GM21528 (cell line): Measurements from ENCODE around the gene IMMP2L.

Source experiments
- ATAC-seq: cut with Tn5 transposase; IDR thresholded peaks from one replicate; pipeline ENCODE4 v1.9.1; 2021; ENCODE audit warnings: mild to moderate bottlenecking, moderate library complexity; ENCODE audit not compliant: unreplicated experiment, low FRiP score

Gene IMMP2L

GRCh38 chr7:111059833-111060232 lies 502.5 kb downstream of the IMMP2L start:
- no peak for ATAC-seq

- ATAC-seq: no peak
These were observed 505.2 kb downstream of the IMMP2L start for GRCh38 chr7:111057066-111057465.

GRCh38 chr7:111056371-111056770 lies 505.9 kb downstream of the IMMP2L start:
- ATAC-seq: no peak

- ATAC-seq: no peak
These were observed 509.3 kb downstream of the IMMP2L start for GRCh38 chr7:111053035-111053434.

GRCh38 chr7:111051832-111052231 lies 510.5 kb downstream of the IMMP2L start:
- ATAC-seq: no peak

- no peak for ATAC-seq
These were observed 511.3 kb downstream of the IMMP2L start for GRCh38 chr7:111050875-111051416.

- ATAC-seq: no peak
These were observed 512.2 kb downstream of the IMMP2L start for GRCh38 chr7:111049971-111050680.

GRCh38 chr7:111047595-111047994 lies 514.7 kb downstream of the IMMP2L start:
- ATAC-seq: no peak

- ATAC-seq: no peak
These were observed 516.8 kb downstream of the IMMP2L start for GRCh38 chr7:111045449-111045848.

- ATAC-seq: peak; percentile 94
These were observed 518.7 kb downstream of the IMMP2L start for GRCh38 chr7:111043561-111043960.

- ATAC-seq: no peak
These were observed 519.5 kb downstream of the IMMP2L start for GRCh38 chr7:111042842-111043241.

GRCh38 chr7:111041577-111041976 lies 520.7 kb downstream of the IMMP2L start:
- ATAC-seq: no peak

GRCh38 chr7:111038185-111038584 lies 524.1 kb downstream of the IMMP2L start:
- ATAC-seq: no peak

- ATAC-seq: no peak
These were observed 530.4 kb downstream of the IMMP2L start for GRCh38 chr7:111031916-111032315.

- ATAC-seq: no peak
These were observed 532.0 kb downstream of the IMMP2L start for GRCh38 chr7:111030336-111030735.

- ATAC-seq: no peak
These were observed 532.6 kb downstream of the IMMP2L start for GRCh38 chr7:111029574-111030251.

GRCh38 chr7:111029141-111029572 lies 533.1 kb downstream of the IMMP2L start:
- no peak for ATAC-seq

GRCh38 chr7:111027396-111027795 lies 534.9 kb downstream of the IMMP2L start:
- ATAC-seq: no peak

GRCh38 chr7:111026806-111027205 lies 535.5 kb downstream of the IMMP2L start:
- ATAC-seq: no peak

GRCh38 chr7:111026343-111026742 lies 535.9 kb downstream of the IMMP2L start:
- no peak for ATAC-seq

- peak; percentile 56 for ATAC-seq
These were observed 537.3 kb downstream of the IMMP2L start for GRCh38 chr7:111025006-111025405.
